ENCODE measurements around the gene PGPEP1. TPM values are rescaled to one million over a fixed set of nuclear protein-coding genes. Genes with fewer than 3 reads are reported as not detected.
A peak's percentile ranks its signal among the peaks of the same experiment; 100 is the strongest.

PGPEP1 gene
- total and polyA plus RNA-seq, 3 donors from 2014 or later = 10.8 to 16.2 (median 12.4) TPM

- no peak for DNase-seq
- no peaks in the 10 kb centered on the region for H3K36me3 ChIP-seq (ENCODE audit: low read depth, missing control alignments)
- no peaks in the 10 kb centered on the region for H3K9me3 ChIP-seq
- no peaks in the 10 kb centered on the region for H3K27me3 ChIP-seq
- no peak overlapping the region for H3K27ac ChIP-seq
- peaks cover 1% of the 10 kb centered on the region for H3K4me1 ChIP-seq
- intact Hi-C loops (cut with DNase I; ENCODE audit: low total_unique reads) = no loop called here
- WGBS, 2 donors = 97% methylated on average over 3 of the region's 3 CpGs
- H3K4me3 ChIP-seq = no peak overlapping the region
- no peak for TF ChIP-seq POLR2A (IDR thresholded peaks at IDR 0.05)
- no peak for TF ChIP-seq CTCF (IDR thresholded peaks at IDR 0.05)
These were observed 27.0 kb upstream of the PGPEP1 start for GRCh38 chr19:18313398-18313797.

GRCh38 chr19:18317961-18318800 is 22.2 kb upstream of the PGPEP1 start:
- peak overlapping the region in 1 of 2 donors; percentile 56 for H3K27ac ChIP-seq

GRCh38 chr19:18319591-18320135 is 20.7 kb upstream of the PGPEP1 start:
- no peak for TF ChIP-seq CTCF (IDR thresholded peaks at IDR 0.05)
- TF ChIP-seq POLR2A (IDR thresholded peaks at IDR 0.05) = no peak
- WGBS, 2 donors = 78 to 93% methylated on average over 6 to 7 of the region's 7 CpGs
- Histone ChIP-seq H3K4me3 (no peak overlapping the region), H3K27me3 (no peaks in the 10 kb centered on the region), H3K4me1 (peaks cover 24% of the 10 kb centered on the region), H3K9me3 (no peaks in the 10 kb centered on the region), H3K27ac (no peak overlapping the region), H3K36me3 (ENCODE audit: low read depth, missing control alignments) (no peaks in the 10 kb centered on the region)
- intact Hi-C loops (cut with DNase I; ENCODE audit: low total_unique reads) = loop anchor here (5.0 kb wide), 1 partner anchor 42 kb away; no protein-coding TSS in a partner anchor
- DNase-seq = no peak

More at GRCh38 chr19:18317961-18318800, 22.2 kb upstream of the PGPEP1 start:
- H3K27me3 ChIP-seq = no peaks in the 10 kb centered on the region
- peaks cover 18% of the 10 kb centered on the region for H3K4me1 ChIP-seq
- intact Hi-C loops (cut with DNase I; ENCODE audit: low total_unique reads) = no loop called here
- H3K4me3 ChIP-seq = no peak overlapping the region
- no peak for DNase-seq
- WGBS, 2 donors = 50 to 80% methylated on average over 11 to 18 of the region's 18 CpGs
- no peaks in the 10 kb centered on the region for H3K9me3 ChIP-seq
- H3K36me3 ChIP-seq (ENCODE audit: low read depth, missing control alignments) = no peaks in the 10 kb centered on the region
- TF ChIP-seq CTCF (IDR thresholded peaks at IDR 0.05) (no peak), POLR2A (IDR thresholded peaks at IDR 0.05) (no peak)

DNA sequence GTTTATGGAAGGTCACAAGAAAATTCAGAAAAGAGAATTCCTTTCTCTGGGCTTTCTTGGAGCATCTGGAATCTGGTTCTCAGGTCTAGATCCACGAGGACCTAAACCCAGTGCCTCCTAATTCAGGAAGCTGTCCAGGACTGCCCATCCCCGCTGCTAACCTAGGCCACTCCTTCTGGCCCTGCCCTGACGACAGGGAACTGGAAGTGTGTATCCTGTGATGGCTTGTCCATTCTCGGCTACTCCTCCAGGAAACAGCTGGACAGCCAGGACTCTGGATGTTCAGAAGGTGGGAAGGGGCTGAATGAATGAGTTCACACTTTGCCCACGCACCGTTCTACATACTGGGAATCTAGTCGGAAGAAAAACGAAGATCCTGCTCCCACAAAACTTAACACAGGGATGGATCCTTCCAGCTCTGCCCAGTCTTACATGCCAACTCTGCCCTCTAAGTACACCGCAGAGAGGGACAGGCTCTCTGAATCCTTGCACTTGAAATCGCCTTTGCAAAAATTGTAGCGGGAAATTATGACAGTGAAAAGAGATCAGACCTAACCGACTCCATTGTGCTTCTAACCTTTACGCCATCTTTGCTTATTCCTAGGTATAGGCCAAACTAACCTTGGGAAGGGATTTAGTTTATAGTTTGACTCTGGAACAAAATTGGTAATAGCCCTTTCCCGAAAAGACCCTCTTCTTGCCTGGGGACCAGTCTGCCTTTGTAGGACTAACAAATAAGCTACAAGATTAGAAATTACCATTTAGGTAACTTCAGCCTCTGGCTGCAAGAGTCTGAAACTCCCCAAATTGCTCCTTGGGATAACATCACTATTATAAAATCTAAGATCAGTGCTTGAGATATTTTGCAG is 19.3 kb upstream of the PGPEP1 start:
- 64 to 84% methylated on average over 14 of the region's 14 CpGs for WGBS, 2 donors
- no peak for TF ChIP-seq POLR2A (IDR thresholded peaks at IDR 0.05)
- TF ChIP-seq CTCF (IDR thresholded peaks at IDR 0.05) = no peak
- Histone ChIP-seq H3K4me1 (peaks cover 24% of the 10 kb centered on the region), H3K36me3 (ENCODE audit: low read depth, missing control alignments) (no peaks in the 10 kb centered on the region), H3K4me3 (no peak overlapping the region), H3K27me3 (no peaks in the 10 kb centered on the region), H3K9me3 (no peaks in the 10 kb centered on the region), H3K27ac (no peak overlapping the region)
- no peak for DNase-seq
- intact Hi-C loops (cut with DNase I; ENCODE audit: low total_unique reads) = loop anchor here (5.0 kb wide), 1 partner anchor 44 kb away; no protein-coding TSS in a partner anchor

Data from testis (tissue), 3 donors.